ENCODE results near the gene MARCHF5.

Gene MARCHF5

DNA sequence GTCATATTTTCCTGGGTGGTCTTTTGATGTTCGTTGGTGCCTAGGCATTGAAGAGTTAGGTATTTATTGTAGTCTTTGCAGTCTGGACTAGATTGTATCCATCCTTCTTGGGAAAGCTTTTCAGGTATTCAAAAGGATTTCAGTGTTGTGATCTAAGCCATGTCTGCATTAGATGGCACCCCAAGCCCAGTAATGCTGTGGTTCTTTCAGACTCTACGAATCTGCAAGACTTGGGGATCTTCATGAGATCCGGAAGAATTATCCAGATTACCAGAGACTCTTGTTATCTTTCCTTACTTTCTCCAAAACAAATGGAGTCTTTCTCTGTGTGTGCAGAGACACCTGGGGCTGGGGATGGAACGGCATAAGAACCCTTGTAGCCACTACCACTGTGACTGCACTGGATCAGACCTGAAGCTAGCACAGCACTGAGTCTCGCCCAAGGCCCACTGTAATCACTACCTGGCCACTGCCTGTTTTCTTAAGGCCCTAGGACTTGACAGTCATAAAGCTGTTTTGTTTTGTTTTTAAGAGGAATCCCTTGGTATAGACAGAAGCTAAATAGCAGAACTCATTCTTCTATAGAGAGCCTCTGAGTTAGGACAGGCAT lies 75.5 kb downstream of the MARCHF5 start:
- no peak for DNase-seq (ENCODE audit: extremely low read depth, low read depth)

GRCh38 chr10:92377962-92378361 lies 87.0 kb downstream of the MARCHF5 start:
- DNase-seq (ENCODE audit: extremely low read depth, low read depth): no peak
- TF ChIP-seq CTCF (IDR thresholded peaks at IDR 0.05; ENCODE audit: low read depth, low read length): no peak

More for the DNA sequence above, 75.5 kb downstream of the MARCHF5 start:
- TF ChIP-seq CTCF (IDR thresholded peaks at IDR 0.05; ENCODE audit: low read depth, low read length): no peak

- DNase-seq (ENCODE audit: extremely low read depth, low read depth): no peak
- TF ChIP-seq CTCF (IDR thresholded peaks at IDR 0.05; ENCODE audit: low read depth, low read length): no peak
Measured at GRCh38 chr10:92381543-92381954, 90.6 kb downstream of the MARCHF5 start.

- no peak for DNase-seq (ENCODE audit: extremely low read depth, low read depth)
- no peak for TF ChIP-seq CTCF (IDR thresholded peaks at IDR 0.05; ENCODE audit: low read depth, low read length)
Measured at GRCh38 chr10:92382631-92383030, 91.7 kb downstream of the MARCHF5 start.

DNA sequence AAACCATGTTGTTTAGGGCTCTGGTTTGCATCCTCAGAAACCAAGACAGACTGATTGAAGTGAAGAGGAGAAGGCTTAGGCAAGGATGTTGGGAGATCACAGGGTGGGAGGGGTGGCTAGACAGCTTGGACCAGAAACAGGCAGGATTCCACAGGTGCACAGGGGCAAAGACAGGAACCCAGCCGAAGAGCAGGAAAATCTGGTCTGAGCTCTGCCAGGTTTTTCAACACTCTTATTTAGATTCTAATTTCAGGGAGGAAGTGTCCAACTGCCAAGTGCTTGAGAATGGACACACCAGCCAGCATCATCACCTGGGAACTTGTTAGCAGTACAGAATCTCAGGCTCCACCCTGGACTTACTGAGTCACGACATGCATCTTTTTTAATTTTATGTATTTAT lies 93.8 kb downstream of the MARCHF5 start:
- DNase-seq (ENCODE audit: extremely low read depth, low read depth): no peak
- TF ChIP-seq CTCF (IDR thresholded peaks at IDR 0.05; ENCODE audit: low read depth, low read length): no peak

- no peak for DNase-seq (ENCODE audit: extremely low read depth, low read depth)
Measured at GRCh38 chr10:92385831-92386230, 94.9 kb downstream of the MARCHF5 start.

More at GRCh38 chr10:92385831-92386230, 94.9 kb downstream of the MARCHF5 start:
- no peak for TF ChIP-seq CTCF (IDR thresholded peaks at IDR 0.05; ENCODE audit: low read depth, low read length)

All from AG09319 (cell line).